Thyroid gland (tissue), 4 donors: ENCODE results near the gene FNBP1.

ENCODE experiments used
- POLR2A ChIP-seq, 2 donors: fragments of 450-650 bp; IDR thresholded peaks; one replicate each; pipeline ENCODE4 v1.6.1; 2017; ENCODE audit warnings: antibody characterized with exemption in 2 of 2, mild to moderate bottlenecking in 2 of 2, moderate library complexity in 1 of 2
- TF ChIP-seq, protein P1 (sequence below), 6 experiments: fragments of 200-600 bp in 3 of 6; fragments of 450-650 bp in 3 of 6; sonication (generic) in 3 of 6; IDR thresholded peaks; one replicate each; pipeline ENCODE4 v1.5.1; 2016 to 2019; ENCODE audit warnings: antibody characterized with exemption in 6 of 6, mild to moderate bottlenecking in 2 of 6, inconsistent platforms in 1 of 6, moderate library complexity in 1 of 6

DNA sequence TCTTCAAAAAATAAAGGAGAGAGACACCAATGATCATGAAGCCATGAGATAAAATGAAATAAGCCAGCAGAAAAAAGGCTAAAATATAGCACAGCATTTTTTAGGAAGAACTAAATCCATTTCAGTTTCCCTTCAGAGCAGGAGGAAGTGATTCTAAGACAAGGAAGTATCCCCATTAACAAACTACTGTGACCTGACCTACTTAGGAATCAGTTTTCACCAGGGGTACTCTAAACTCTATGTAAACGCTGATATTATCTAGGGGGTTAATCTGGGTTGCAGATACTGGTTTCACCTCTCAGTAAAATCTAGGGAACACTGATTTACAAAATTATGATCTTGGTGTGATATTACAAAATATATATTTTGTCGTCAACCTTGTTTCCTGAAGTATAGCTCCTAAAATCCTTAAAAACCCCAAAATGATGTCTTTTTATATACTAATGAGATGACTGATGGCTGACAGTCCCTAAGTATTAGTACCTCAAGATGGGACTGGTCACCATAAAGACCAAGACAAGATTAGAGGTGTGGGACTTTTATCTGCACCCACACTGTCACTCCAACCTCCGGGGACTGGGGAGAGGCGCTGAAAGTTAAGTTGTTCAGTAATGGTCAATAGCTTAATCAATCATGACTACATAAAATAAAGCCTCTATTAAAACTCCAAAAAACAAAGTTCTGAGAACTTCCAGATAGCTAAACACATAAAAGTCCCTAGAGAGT is 2.9 kb upstream of the FNBP1 start:
- TF ChIP-seq, protein P1, sequence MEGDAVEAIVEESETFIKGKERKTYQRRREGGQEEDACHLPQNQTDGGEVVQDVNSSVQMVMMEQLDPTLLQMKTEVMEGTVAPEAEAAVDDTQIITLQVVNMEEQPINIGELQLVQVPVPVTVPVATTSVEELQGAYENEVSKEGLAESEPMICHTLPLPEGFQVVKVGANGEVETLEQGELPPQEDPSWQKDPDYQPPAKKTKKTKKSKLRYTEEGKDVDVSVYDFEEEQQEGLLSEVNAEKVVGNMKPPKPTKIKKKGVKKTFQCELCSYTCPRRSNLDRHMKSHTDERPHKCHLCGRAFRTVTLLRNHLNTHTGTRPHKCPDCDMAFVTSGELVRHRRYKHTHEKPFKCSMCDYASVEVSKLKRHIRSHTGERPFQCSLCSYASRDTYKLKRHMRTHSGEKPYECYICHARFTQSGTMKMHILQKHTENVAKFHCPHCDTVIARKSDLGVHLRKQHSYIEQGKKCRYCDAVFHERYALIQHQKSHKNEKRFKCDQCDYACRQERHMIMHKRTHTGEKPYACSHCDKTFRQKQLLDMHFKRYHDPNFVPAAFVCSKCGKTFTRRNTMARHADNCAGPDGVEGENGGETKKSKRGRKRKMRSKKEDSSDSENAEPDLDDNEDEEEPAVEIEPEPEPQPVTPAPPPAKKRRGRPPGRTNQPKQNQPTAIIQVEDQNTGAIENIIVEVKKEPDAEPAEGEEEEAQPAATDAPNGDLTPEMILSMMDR (IDR thresholded peaks at IDR 0.05) = no peak
- no peak for TF ChIP-seq POLR2A (IDR thresholded peaks at IDR 0.05)
